DND-41 (cell line): ENCODE results near the gene VCP.

Experiments used
- CTCF ChIP-seq: IDR thresholded peaks from 2 replicates; pipeline ENCODE4 v1.5.1; 2012; ENCODE audit warnings: borderline replicate concordance, low read length, moderate library complexity, mild to moderate bottlenecking; ENCODE audit not compliant: poor library complexity, severe bottlenecking; ENCODE audit errors: extremely low read depth
- EZH2 ChIP-seq: IDR thresholded peaks from 3 replicates; pipeline ENCODE4 v1.6.1; 2012; ENCODE audit warnings: borderline replicate concordance, low read depth, mild to moderate bottlenecking, moderate library complexity, low read length, inconsistent platforms; ENCODE audit not compliant: severe bottlenecking

DNA sequence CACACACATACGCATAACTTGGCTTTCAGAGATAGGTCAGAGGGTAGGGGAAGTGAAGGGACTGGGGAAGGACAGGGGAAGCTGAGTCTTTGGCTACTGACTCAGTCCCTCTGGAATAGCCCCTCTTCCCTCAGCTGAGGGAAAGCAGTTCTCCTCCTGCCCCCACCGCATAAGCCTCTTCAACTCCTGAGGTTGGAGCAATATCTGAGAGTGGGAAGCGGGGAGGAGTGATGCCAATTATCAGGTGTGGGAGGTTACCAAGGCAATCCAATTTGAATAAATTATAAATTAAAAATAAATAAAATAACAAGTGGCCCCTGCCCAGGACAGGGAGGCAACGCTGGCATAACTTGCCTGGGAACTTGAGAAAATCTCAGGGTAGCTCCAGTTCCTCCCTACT is 32.2 kb upstream of the VCP start:
- TF ChIP-seq CTCF, result no peak
- TF ChIP-seq EZH2, result no peak
